ENCODE results near the gene CZIB.

CZIB gene

DNA sequence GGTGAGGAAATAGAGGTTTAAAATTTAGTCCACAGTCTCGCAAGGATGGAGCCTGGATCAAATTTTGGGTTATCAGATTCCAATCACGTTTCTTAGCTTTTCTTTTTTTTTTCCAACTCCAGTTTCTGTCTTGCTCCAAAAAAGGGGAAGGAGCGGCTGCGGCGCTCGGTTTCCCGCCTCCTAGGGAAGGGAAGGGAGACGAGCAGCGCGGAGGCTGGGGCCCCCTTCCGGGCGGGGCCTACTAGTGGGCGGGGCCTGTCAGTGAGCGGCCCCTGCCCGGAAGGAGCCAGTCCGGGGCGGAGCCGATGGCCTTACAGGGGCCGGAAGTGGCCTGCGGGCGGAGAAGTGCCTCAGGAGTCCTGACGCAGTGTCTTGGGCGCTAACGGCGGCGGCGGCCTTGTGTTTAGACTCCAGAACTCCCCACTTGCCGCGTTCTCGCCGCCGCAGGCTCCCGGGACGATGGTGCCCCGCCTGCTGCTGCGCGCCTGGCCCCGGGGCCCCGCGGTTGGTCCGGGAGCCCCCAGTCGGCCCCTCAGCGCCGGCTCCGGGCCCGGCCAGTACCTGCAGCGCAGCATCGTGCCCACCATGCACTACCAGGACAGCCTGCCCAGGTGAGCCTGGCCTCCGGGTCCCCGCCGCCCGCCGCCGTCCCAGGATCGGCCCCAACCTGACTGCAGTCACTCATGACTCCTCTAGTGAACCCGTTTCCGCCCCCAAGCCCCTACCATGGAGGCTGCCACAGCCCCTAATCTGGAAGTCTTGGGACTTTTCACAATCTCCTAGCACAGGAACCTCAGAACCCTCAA lies 23.7 kb downstream of the CZIB start, which contains the start of gene CPT2:
CPT2 (plus strand) TSS at position 340 of the 806 bp plus-strand sequence; CDS start at position 460, 120 bp downstream.
- TF ChIP-seq, protein P1, sequence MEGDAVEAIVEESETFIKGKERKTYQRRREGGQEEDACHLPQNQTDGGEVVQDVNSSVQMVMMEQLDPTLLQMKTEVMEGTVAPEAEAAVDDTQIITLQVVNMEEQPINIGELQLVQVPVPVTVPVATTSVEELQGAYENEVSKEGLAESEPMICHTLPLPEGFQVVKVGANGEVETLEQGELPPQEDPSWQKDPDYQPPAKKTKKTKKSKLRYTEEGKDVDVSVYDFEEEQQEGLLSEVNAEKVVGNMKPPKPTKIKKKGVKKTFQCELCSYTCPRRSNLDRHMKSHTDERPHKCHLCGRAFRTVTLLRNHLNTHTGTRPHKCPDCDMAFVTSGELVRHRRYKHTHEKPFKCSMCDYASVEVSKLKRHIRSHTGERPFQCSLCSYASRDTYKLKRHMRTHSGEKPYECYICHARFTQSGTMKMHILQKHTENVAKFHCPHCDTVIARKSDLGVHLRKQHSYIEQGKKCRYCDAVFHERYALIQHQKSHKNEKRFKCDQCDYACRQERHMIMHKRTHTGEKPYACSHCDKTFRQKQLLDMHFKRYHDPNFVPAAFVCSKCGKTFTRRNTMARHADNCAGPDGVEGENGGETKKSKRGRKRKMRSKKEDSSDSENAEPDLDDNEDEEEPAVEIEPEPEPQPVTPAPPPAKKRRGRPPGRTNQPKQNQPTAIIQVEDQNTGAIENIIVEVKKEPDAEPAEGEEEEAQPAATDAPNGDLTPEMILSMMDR (IDR thresholded peaks at IDR 0.05; ENCODE audit: low read depth, low read length): no peak
- H3K4me3 ChIP-seq (ENCODE audit: low read depth, low read length): peak within 1 kb of the TSS; percentile 95

DNA sequence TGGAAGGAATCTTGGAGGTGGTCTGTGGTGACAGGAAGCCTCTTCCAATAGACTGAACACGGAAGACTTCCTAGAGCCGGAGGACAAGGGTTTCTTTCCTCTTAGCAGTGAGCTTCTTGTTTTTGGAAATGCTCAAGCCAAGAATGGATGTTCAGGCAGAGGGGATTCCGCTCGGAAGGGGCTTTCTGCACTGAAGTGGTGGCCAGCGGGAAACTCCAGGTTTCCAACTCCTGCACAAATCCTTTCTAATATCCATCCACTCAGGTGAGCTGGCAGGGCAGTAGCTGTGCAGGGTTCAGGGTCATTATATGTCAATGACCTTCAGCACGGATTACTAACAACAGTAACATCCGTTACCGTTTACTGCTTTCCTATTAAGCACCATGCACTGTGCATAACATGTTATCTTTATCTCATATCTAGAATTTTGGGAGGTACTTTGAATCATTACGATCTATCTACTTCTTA lies 24.4 kb downstream of the CZIB start:
- TF ChIP-seq, protein P1 (IDR thresholded peaks at IDR 0.05; ENCODE audit: low read depth, low read length): no peak

DNA sequence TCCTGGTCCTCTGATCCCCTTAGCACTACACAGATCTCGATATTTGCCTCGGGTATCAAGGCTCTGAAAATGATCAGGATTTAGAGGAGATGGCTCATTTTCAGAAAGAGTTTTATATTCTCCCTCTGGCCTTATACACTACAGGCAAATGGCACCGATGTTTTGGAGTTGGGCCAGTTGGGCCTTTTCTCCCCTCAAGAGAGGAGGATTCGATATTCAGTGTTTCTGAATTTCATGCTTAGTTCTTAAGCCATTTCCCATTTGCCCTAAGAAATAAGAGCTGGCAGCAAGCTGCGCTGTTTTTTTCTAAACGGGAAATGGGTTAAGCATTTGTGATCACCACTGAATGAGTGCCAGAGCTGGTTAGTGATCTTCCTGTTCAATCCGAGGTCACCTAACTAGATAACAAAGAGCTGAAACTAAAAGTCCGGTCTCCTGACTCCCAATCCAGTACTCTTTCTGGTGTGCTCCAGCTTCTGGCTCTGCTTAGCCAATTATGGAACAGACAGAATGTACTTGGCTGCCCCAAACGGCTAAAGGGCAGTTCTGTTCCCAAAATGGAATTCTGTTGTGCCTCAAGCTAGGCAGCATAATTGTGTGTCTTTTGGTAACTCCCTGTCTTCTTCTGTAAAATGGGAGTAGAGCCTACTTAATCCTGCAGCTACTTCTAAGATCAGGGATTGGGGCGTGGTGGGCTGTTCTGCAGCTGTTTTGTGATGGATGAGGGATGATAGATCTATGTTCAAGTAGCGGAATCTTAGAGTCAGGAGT lies 25.0 kb downstream of the CZIB start:
- TF ChIP-seq, protein P1 (IDR thresholded peaks at IDR 0.05; ENCODE audit: low read depth, low read length): no peak
- H3K4me3 ChIP-seq (ENCODE audit: low read depth, low read length): no peak overlapping the region

More for the DNA sequence above, 24.4 kb downstream of the CZIB start:
- H3K4me3 ChIP-seq (ENCODE audit: low read depth, low read length): peak overlapping the region; percentile 95

DNA sequence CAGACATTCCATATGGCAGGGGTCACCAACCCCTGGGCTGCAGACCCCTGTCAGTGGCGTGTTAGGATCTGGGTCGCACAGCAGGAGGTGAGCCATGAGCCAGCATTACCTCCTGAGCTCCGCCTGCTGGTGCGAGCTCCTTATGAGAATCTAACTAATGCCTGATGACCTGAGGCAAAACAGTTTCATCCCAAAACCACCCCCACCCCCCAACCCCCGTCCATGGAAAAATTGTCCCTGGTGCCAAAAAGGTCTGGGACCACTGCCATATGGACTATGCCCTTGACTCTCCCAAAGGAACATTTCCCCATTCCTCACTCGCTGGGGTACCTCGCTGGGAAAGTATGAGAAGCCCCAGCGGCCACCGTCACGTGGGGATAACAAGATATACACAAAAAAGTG lies 30.2 kb downstream of the CZIB start:
- H3K4me3 ChIP-seq (ENCODE audit: low read depth, low read length): no peak overlapping the region
- TF ChIP-seq, protein P1 (IDR thresholded peaks at IDR 0.05; ENCODE audit: low read depth, low read length): no peak

DNA sequence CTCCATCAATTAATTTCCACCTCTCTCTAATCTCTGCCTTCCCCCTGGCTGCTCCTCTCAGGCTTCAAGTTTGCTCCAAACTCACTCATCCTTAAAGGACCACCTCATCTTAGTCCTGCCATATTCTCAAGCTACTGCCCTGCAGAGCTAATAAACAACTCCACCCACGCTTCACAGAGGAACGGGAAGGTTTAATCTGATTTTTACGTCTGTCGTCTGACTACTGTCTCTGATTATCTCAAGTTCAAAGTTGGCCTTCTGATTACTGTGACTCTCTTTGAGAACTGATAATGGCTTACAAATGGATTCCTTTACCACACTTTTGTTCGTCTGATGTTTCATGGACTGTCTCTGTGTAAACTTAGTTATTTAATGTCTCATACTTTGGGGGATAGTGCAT lies 31.4 kb downstream of the CZIB start:
- TF ChIP-seq, protein P1 (IDR thresholded peaks at IDR 0.05; ENCODE audit: low read depth, low read length): no peak
- no peak overlapping the region for H3K4me3 ChIP-seq (ENCODE audit: low read depth, low read length)

DNA sequence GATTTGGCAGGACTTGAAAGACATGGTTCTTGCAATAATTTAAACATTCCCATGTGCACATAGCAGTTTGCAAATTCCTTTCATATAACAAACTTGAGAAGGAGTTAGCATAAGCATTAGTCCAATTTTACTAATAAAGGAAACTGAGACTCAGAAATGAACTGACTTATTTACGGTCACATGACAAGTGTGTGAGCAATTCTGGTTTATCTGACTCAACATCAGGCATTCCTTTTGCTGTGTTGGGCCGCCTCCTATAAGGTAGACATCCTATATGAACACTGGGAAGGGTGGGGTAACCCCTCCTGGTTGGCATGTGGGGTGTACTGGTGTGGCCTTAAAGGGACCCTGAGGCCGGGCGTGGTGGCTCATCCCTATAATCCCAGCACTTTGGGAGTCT lies 32.3 kb downstream of the CZIB start:
- no peak overlapping the region for H3K4me3 ChIP-seq (ENCODE audit: low read depth, low read length)
- TF ChIP-seq, protein P1 (IDR thresholded peaks at IDR 0.05; ENCODE audit: low read depth, low read length): no peak

DNA sequence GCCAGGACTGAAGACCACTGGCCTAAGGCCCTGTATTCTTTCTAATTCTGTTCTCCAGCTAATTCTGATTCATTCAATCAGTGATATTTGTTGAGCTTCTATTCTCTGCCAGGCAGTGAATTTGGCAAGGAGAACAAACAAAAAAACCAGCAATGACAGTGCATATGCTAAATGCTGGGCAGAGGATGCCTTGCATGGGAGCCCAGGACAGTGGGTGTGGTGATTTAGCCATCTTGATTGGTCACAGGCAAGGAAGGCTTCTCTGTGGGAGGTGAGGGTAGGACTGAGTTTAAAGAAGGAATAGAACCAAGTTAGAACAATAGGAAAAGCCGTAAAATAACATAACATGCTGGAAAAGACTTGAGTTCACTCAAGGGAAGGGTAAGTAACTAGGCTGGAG lies 33.0 kb downstream of the CZIB start:
- no peak overlapping the region for H3K4me3 ChIP-seq (ENCODE audit: low read depth, low read length)
- TF ChIP-seq, protein P1 (IDR thresholded peaks at IDR 0.05; ENCODE audit: low read depth, low read length): no peak

Measured in WI38 (cell line).